DMS 273 (cell line): ENCODE measurements around the gene SPAG6.
"Not testable (repeated sequence)": the region's sequence is repeated elsewhere in the genome, so short reads cannot be mapped to it uniquely, and the experiment has no call there.

ENCODE experiments used
- DNase-seq: peaks from one replicate; lab custom pipeline; 2025; ENCODE audit not compliant: unreplicated experiment; lab: John Stamatoyannopoulos, UW

SPAG6 gene

DNA sequence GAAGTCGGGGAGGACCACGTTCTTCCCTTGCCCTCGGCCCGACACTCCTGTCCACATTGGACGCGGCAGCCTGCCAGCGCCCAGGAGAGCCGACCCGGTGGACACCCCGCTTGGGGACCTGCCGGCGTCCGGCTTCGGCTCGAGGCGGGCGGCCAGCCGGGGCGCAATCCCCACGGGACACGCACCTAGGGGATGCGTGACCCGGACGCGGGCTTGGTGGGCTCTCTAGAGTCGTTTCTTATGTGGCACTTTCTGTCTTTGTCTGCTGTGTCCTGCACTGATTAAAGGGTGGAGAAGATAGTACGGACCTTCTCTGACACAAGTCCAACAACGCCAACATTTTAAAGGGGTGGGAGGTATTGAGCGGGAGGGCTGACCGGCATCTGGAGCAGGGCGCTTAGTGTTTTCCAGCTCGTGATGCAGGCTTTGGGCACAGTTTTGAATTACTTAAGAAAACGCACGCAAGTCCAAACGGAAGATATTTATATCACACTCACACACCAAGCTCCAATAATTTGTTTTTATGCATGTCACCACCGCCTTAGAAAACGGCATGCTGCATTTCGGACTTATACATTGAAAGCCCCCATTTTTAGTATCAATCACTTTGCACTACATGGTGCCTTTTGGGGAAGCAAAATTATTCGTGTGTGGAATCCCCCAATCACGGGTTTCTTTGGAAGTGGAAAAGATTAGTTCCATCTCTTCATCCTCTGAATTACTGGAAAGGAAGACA, 3.9 kb upstream of the SPAG6 start:
- DNase-seq: peak; percentile 47

DNA sequence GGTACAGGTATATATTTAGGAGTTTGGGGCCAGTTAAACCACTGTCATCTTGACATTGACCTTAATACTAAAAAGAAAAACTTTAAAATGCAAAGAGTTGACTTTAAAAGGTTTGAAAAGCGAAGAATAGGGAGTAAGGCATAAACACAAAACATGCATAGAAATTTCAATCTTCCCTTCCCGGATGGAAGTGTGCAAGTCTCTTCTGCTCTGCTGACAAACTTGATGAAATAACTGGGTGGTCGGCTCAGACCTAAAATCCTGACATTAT, 3.4 kb upstream of the SPAG6 start:
- no peak for DNase-seq

DNA sequence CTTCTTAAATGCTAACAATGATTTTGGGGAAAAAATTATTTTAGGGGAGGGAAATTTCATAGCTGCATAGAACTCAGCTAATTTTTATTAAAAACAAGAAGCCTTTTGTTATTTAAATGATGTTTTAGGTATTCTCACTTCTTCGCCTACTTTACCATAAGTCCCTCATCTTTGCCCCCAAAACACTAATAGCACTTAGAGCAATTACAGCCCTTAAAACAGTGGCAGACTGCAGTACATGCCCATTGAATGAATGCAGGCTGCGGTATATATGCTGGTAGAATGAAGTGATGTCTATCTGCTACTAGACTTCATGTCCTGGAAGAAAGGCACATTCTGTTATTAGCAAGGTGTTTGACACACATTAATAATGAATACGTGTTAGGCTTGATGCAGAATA, 2.9 kb upstream of the SPAG6 start:
- no peak for DNase-seq

DNA sequence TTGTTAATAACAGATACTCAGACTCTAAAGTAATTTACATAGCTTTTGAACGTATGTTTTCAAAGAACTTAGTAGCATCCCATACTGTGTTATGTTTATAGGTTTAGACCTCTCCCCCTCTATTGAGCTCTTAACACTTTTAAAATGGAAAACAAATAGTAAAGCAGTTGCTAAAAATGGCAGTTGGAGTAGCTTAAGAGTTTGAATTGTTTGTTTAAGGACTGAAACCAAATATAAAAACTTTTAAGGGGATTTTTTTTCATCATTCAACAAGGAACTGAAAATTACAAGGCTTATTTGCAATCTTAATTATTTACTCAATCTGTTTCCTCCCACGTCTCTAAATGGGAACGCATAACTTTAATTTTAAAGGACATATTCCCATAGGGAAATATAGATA, 1.6 kb upstream of the SPAG6 start:
- DNase-seq: no peak

DNA sequence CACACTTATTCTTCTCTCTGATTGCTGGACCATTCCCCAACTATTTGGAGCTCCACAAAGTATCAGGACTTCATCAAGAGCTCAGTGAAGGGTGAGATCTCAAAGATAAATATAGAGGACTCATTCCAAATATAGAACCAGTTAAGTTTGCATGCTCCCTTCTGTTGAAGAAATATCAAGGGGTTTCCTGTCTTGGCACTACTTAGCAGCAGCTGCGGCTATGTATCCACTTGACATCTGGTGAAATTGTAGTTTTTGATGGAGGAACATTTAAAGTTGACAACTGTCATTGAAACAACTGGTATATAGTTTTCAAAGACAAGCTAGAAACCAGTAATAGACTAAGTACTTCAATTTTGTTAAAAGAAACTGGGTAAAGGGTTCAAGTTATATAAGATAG, 1.0 kb upstream of the SPAG6 start:
- DNase-seq: peak; percentile 44

DNA sequence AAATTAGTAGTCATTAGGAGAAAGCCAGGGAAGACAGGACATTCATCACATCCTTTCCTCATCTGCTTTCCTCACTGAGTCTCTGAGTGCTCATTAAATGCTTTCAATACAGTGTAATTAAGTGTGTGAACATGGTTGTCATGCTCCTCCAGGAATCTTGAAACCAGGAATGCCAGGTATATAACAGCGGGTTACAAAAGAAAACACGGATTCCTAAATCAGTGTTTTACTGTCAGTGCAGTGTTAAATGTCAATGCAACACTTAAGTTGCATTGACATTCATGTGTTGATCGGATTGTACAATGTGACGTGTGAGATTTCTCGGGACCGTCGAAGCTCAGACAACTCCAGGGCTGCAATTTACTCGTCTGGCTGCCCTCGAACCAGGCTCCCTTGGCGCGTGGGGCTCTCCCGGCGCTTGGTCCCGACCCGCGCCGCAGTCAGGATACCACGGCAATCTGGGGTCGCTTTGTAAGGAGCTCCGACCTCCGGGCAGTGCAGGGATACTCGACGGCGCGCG, 455 bp upstream of the SPAG6 start:
- no peak for DNase-seq

DNA sequence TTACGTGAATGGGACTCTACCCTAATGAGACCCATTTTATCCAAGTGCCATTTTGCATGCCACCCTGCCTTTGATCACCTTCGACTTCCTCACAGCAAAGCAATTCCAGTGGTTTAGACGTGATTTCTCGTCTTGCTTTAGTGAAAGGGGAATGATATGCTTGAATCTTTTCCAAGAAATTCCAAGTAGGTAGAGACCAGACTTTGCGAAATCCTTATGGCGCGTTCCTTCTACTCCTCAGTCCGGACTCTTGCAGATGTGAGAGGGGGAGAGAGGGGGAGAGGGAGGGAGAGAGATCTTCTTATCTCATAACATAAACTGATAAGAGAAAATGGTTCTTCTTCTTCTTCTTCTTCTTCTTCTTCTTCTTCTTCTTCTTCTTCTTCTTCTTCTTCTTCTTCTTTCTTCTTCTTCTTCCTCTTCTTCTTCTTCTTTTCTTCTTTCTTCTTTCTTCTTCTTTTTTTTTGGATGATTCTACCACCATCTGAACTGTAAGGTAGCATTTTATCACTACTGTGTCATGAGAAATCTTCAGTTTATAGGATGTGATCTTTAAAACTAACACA, 883 bp downstream of the SPAG6 start:
- no peak for DNase-seq

DNA sequence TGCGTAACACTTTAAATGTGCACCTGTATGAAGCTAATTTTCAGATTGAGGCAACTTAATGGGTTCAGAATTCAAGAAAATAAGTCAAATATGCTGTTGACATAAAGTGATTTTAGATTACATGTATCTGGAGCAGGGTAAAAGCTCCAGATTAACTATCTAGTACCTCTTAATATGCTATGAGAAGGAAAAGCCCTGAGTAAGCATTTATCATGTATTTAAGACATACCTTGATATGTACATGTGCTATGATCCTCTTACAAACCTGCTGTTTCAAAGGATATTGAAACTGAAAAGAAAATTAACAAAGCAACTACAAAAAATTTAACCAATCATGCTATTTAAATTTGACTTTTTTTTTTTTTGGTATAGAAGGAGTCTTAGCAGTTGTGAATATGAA, 4.5 kb downstream of the SPAG6 start:
- DNase-seq: no peak

DNA sequence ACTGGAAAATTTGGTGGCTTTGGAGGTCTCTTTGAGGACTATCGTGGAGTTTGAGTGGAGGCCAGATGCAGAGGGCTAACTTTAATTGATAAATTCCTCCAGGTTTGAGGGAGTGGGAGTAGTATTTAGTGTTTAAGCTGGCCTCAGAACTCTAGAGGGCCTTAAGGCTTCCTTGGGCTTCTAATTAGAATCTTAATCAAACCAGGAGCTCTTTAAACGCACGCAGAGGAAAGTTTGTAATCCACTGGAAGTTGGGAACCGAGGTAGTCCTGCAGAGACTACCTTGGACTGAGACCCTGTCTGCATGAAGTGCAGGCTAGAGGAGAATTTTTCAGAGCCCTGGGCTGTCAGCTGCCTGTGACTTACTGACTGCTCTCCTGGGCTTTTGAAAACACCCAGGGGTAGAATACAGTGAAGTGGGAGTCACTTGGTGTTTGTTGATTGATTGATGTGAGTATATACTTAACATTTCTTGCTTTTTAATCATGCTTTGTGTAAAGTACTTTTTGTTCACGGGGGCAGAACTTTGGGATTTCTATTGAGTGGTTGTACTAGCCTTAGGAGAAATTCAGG, 5.9 kb downstream of the SPAG6 start:
- DNase-seq: no peak

DNA sequence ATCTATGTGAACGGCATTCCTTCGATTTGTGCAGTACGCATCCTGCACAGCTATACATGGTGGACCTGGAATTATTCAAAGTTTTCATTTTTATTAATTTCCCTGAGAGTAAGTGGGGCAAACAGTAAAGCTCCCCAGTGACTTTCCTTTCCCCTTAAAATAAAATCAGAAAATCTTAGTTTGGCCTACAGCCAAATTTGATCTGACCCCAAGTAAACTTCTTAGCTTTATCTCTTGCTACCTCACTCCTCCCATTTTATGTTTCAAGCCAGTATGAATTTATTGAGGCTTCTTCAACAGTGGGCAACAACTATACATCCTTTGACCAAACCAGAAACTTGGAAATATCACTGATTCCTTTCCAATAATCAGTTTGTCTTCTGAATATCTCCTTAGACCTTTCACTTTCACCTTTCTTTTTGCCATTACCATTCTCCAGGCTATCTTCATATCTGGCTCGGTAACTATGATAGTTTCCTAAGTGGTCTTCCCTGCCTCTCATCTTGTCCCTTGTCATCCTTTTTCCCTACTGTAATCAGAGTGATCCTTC, 11.1 kb downstream of the SPAG6 start:
- no peak for DNase-seq

DNA sequence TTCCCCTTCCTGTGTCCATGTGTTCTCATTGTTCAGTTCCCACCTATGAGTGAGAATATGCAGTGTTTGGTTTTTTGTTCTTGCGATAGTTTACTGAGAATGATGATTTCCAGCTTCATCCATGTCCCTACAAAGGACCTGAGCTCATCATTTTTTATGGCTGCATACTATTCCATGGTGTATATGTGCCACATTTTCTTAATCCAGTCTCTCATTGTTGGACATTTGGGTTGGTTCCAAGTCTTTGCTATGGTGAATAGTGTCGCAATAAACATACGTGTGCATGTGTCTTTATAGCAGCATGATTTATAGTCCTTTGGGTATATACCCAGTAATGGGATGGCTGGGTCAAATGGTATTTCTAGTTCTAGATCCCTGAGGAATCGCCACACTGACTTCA, 12.5 kb downstream of the SPAG6 start:
- DNase-seq: not testable (repeated sequence)

DNA sequence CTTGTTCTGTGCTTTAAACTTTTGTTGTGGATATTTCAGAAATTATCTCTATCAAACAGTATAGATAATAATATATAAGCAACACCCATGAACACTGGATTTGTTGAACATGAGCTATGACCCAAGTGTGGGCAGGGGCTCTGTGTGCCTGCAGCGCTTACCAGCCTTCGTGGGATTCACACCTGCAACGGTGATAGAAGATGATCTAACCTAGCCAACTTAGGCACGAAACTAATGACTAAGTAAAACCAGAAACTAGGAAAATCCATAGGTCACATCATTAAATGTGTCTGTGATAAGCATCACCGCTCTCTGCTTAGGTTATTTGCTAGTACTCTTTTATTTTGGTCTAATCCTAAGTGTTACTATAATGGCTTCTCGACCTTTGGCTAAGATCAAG, 18.0 kb downstream of the SPAG6 start:
- DNase-seq: no peak

DNA sequence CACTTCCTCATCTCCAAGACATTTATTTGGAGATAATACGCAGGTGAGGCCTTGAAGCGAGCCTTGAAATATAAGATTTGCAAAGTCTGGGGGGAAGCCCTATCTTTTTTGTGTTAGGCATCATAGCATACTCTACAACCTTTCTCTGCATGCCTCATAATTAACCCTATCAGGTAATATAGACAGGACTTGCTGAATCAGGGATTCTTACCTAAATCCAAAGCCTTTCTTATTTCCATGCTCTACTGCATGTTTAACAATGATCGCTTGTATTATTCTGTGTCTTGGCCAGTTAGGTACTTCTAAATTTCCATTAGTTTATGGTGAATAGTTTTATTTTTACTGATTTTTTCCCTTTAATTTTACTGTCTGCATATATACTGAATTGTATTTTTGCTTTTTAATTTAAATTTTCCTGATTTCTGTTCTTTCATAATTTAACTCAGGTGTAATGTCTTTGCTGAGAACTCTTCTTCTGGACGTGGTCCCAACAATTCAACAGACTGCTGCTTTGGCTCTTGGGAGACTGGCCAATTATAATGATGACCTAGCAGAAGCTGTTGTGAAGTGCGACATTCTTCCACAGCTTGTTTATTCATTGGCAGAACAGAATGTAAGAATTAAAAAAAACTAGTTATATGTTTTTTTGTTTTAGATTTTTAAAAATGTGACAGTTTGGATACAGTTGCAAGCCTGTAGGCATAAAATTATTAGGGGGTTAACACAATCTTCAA, 19.3 kb downstream of the SPAG6 start:
- no peak for DNase-seq

DNA sequence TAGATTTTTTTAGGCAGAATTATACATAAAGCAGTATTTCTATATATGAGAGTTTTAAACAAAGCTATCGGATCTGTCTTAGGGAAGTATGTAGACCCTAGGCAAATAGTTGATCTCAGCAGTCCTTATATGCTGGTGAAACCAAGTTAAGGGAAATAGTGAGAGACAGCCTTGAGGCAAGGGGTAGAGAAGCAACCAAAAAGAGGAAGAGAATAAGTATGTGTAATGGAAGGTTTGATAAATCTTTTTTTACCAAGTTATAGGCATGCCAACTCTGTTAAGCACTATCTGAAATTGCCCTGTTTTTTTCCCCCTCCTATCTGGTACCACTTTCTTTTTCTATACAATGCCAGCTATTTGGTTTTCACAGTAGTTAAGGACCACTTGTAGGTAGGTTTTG, 19.9 kb downstream of the SPAG6 start:
- DNase-seq: no peak

DNA sequence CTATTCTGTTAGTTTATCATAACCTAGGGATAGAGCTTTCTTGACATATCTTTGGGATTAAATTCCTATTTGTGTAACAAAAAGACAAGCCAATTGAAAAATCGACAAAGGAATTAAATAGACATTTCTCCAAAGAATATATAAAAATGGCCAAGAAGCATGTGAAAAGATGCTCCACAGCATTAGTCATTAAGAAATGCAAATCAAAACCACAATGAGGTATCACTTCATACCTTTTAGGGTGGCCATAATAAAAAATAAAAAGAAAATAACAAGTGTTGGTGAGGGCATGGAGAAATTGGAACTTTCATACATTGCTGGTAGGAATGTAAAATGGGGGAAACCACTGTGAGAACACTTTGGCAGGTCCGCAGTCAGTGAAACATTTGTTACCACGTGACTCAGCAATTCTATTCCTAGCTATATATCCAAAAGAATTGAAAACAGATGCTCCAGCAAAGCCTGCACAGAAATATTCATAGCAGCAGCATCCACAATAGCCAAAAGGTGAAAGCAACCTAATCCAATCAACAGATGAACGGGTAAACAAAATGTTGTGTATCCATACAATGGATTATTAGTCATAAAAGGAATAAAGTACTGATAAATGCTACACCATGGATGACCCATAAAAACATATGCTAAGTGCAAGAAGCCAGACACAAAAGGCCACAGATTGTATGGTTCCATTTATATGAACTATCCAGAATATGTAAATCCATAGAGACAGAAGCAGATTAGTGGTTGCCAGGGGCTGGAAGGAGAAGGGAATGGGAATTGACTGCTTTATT, 20.5 kb downstream of the SPAG6 start:
- no peak for DNase-seq

DNA sequence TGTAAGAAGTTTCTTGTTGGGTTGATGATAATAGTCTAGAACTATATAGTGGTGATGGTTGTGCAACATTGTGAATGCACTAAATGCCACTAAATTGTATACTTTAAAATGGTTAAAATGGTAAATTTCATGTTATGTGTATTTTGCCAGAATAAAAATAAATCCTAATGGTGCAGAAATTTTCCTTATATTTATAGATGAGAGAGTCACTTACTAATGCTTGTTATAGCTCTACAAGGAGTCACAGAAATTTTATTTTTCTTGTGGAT, 21.1 kb downstream of the SPAG6 start:
- DNase-seq: no peak

DNA sequence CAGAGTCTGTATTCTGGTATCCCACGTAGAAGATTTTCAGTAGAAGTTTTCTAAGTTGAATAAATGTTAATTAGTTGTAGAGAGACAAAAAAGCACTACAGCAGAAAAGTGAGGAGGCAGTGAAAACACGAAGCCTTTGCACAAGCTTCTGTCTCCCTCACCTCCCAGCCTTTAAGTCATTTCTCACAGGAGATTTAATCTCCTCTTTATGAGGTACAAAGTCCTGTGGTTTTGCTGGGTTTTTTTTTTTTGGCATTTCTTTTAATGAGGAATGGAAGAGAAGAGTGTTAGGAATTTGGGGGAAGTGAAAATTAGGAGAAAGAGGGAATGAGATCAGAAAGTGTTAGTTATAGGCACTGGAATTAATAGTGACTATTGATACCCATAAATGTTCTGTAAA, 21.5 kb downstream of the SPAG6 start:
- DNase-seq: no peak

DNA sequence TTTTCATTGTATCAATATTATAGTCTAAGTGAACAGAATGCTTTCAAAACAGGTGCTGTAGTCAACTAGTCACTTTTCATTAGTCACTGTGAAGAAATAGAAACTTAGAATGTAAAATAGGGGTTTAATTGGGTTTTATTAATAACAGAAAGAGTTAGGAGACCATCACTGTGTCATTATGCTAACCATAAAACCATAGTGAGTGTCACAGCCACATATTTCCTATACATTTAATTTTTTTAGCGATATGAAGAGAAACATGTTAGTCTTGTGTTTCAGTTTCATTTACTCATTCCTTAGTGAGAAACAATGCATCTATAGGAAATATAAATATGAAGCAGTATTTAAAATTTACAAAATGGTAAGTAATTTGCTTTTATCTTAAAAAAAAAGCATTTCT, 22.2 kb downstream of the SPAG6 start:
- DNase-seq: no peak

DNA sequence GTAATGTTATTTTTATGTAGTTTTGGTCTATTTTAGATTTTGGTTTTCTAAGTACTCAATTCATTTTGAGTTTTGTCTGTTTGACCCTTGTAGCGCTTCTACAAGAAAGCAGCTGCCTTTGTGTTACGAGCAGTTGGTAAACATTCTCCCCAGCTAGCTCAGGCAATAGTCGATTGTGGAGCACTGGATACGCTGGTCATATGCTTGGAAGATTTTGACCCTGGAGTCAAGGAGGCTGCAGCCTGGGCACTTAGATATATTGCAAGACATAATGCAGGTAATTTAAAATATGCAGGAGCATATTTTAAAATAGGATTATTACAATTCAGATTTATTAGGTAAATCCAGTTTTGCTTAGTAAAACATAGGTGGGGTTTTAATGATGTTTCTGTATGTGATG, 23.1 kb downstream of the SPAG6 start:
- no peak for DNase-seq

DNA sequence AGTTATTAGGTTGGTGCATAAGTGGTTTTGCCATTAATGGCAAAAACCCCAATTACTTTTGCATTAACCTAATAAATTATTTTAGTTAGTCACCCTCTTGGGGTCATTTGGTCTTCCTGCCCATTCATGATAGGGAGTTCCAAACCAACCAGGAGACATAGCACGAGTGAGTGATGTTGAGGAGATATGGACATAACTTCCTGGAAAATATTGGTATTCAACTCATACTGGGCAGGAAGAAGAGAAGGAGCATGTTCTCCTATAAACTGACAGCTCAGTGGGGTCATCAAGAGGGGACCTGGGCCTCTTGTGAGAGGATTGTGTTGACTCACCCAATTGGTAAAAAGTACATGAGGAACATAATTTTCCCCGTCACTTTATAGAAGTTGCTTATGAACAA, 23.7 kb downstream of the SPAG6 start:
- no peak for DNase-seq

DNA sequence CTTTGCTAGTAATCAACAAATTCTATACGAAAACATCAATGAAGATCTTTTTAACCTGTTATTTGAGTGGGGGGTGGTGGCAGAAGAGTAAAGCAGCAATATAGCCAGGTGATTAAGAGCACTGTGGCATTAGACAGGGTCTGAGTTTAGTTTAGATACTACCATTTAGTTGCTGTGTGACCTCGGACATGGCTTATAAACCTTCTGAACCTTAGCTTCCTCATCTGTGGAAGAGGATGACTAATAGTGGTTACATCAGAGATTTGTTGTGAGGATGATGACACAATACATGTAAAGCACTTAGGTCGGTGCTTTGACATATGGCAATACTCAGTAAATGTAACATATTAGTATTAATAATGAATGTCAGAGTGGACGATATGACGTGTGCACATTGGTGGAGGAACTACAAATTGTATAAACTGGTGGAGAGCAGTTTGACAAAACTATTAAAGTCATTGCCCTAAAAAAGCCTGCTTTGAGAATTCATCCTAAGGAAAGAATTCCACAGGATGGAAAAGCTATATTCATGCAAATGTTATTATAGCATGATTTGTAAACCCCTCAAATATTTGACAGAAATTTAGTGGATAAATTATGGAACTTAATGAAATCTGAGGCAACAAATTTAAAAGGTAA, 24.3 kb downstream of the SPAG6 start:
- DNase-seq: no peak
